Activated CD8-positive, alpha-beta T cell treated with anti-CD3 and anti-CD28 coated beads for 36 hours (primary cell): ENCODE measurements around the gene RPL41. TPM values are rescaled to one million over a fixed set of nuclear protein-coding genes. Genes with fewer than 3 reads are reported as not detected.

Source experiments
- ATAC-seq: fragments of 200-7000 bp; cut with Tn5 transposase; one replicate; pipeline ENCODE4 v1.10.0; 2021; ENCODE audit warnings: mild to moderate bottlenecking, moderate library complexity
- CTCF ChIA-PET: fragments of 350-600 bp; sonication (Branson Sonifier 250); formaldehyde crosslinking; loops from one replicate; lab custom pipeline; 2021; ENCODE audit warnings: antibody characterized with exemption; lab: Charles Lee
- POLR2A ChIA-PET: fragments of 350-600 bp; sonication (Branson Sonifier 250); formaldehyde crosslinking; loops from one replicate; lab custom pipeline; 2021; ENCODE audit warnings: antibody characterized with exemption; lab: Charles Lee
- DNase-seq: peaks from one replicate; pipeline ENCODE4 v3.0.0-alpha.2; 2020
- H3K27ac Mint-ChIP-seq: one replicate; pipeline ENCODE4 v1.8.0; 2021; ENCODE audit warnings: mild to moderate bottlenecking, mixed read lengths
- H3K27me3 Mint-ChIP-seq: one replicate; pipeline ENCODE4 v1.8.0; 2021; ENCODE audit warnings: mixed read lengths
- H3K36me3 Mint-ChIP-seq: one replicate; pipeline ENCODE4 v1.8.0; 2021; ENCODE audit warnings: low read depth, mixed read lengths
- H3K4me1 Mint-ChIP-seq: one replicate; pipeline ENCODE4 v1.8.0; 2021; ENCODE audit warnings: low read depth, mixed read lengths
- H3K4me3 Mint-ChIP-seq: one replicate; pipeline ENCODE4 v1.8.0; 2021; ENCODE audit warnings: mild to moderate bottlenecking, moderate library complexity, mixed read lengths
- H3K9me3 Mint-ChIP-seq: one replicate; pipeline ENCODE4 v1.8.0; 2021; ENCODE audit warnings: mixed read lengths
- intact Hi-C: fragments of 100-400 bp; cut with micrococcal nuclease; formaldehyde crosslinking; loops from one replicate; pipeline ENCODE4 v1.10.0; 2022
- total RNA-seq, 2 experiments: library from RNA; stranded (reverse); gene quantifications; one replicate each; pipeline ENCODE4 v1.2.3, GENCODE V29; 2021
- TF ChIP-seq, protein P1 (sequence below): fragments of 200-600 bp; IDR thresholded peaks from one replicate; pipeline ENCODE4 v1.8.0; 2022; ENCODE audit warnings: antibody characterized with exemption, mild to moderate bottlenecking

RPL41 gene
- total RNA-seq, 2 experiments from 2014 or later = 5,401 to 5,452 TPM

DNA sequence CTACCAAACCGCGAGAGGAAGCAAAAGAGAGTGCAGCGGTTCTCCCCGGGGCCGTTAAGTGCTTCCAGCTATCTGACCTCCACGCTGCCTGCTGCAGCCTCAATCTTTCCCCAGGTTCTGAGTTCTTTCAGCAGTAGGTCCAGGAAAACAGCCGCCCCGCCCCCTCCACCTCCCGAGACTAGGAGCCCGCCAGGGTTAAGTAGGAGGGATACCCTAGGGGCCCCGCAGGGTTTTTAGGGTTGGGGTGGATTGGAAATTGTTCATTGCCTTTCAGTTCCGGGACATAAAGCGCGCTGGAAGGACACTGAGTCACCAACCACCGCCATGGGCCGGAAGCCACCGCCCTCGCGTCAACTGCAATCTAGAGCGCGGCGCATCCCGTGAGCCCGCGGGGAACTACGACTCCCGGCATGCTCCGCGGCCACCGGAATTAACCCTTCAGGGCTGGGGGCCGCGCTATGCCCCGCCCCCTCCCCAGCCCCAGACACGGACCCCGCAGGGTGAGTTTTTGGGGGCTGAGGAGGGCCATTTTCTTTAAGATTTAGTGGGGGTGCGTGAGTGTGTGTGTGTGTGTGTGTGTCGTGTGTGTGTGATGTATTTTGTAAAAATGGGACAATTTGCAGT, 35.8 kb downstream of the RPL41 start, which contains the start of gene MYL6B:
TSS of gene MYL6B (plus strand) at position 456 of the 624 bp plus-strand sequence. CDS start 1,332 bp downstream, outside the sequence.
- Mint-ChIP-seq H3K36me3 (peaks cover 9% of the 10 kb centered on the region), H3K27me3 (no peaks in the 10 kb centered on the region), H3K27ac (peak within 1 kb of the TSS; percentile 100), H3K4me3 (peak within 1 kb of the TSS; percentile 92), H3K9me3 (no peaks in the 10 kb centered on the region), H3K4me1 (peaks cover 33% of the 10 kb centered on the region)
- TF ChIP-seq, protein P1, sequence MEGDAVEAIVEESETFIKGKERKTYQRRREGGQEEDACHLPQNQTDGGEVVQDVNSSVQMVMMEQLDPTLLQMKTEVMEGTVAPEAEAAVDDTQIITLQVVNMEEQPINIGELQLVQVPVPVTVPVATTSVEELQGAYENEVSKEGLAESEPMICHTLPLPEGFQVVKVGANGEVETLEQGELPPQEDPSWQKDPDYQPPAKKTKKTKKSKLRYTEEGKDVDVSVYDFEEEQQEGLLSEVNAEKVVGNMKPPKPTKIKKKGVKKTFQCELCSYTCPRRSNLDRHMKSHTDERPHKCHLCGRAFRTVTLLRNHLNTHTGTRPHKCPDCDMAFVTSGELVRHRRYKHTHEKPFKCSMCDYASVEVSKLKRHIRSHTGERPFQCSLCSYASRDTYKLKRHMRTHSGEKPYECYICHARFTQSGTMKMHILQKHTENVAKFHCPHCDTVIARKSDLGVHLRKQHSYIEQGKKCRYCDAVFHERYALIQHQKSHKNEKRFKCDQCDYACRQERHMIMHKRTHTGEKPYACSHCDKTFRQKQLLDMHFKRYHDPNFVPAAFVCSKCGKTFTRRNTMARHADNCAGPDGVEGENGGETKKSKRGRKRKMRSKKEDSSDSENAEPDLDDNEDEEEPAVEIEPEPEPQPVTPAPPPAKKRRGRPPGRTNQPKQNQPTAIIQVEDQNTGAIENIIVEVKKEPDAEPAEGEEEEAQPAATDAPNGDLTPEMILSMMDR = no peak
- intact Hi-C loops = loop anchor here (1.0 to 5.0 kb wide), 2 partner anchors 35 to 48 kb away; partner anchors contain the start of genes PA2G4, RPL41 and ZC3H10
- POLR2A ChIA-PET = interaction anchor here (0.6 to 2.0 kb wide), 16 partner anchors 9 to 157 kb away, joined by 3 to 20 read pairs (median 4); partner anchors contain the start of genes ESYT1, RPL41, SMARCC2 and ZC3H10
- DNase-seq (peak; percentile 98), ATAC-seq (peak; percentile 88)
- CTCF ChIA-PET = interaction anchor here (1.0 to 4.3 kb wide), 13 partner anchors 10 to 414 kb away, joined by 3 to 36 read pairs (median 5); partner anchors contain the start of genes ANKRD52, ESYT1, SMARCC2 and STAT2

- Mint-ChIP-seq H3K4me3 (peak overlapping the region; percentile 92), H3K27ac (peak overlapping the region; percentile 100), H3K9me3 (no peaks in the 10 kb centered on the region), H3K27me3 (no peaks in the 10 kb centered on the region), H3K4me1 (peaks cover 36% of the 10 kb centered on the region), H3K36me3 (peaks cover 12% of the 10 kb centered on the region)
- ATAC-seq (no peak), DNase-seq (no peak)
- CTCF ChIA-PET = interaction anchor here (3.1 kb wide), 1 partner anchor 37 kb away, joined by 14 read pairs; the partner anchor contains the start of gene SMARCC2
- TF ChIP-seq, protein P1 = no peak
- intact Hi-C loops = loop anchor here (1.0 to 5.0 kb wide), 2 partner anchors 36 to 49 kb away; partner anchors contain the start of genes PA2G4, RPL41 and ZC3H10
- POLR2A ChIA-PET = interaction anchor here (1.0 to 3.6 kb wide), 3 partner anchors 10 to 35 kb away, joined by 3 to 19 read pairs (median 12); partner anchors contain the start of genes RPL41 and ZC3H10
Observed at GRCh38 chr12:56152756-56153677, 36.6 kb downstream of the RPL41 start.

GRCh38 chr12:56153678-56154065, 37.2 kb downstream of the RPL41 start:
- Mint-ChIP-seq H3K27ac (no peak overlapping the region), H3K4me1 (peaks cover 36% of the 10 kb centered on the region), H3K27me3 (no peaks in the 10 kb centered on the region), H3K4me3 (peak overlapping the region; percentile 92), H3K36me3 (peaks cover 18% of the 10 kb centered on the region), H3K9me3 (no peaks in the 10 kb centered on the region)
- ChIA-PET POLR2A (interaction anchor here (0.9 to 3.6 kb wide), 4 partner anchors 9 to 36 kb away, joined by 3 to 19 read pairs (median 4); partner anchors contain the start of genes RPL41 and ZC3H10), CTCF (interaction anchor here (1.0 to 3.1 kb wide), 4 partner anchors 15 to 36 kb away, joined by 3 to 14 read pairs (median 6); partner anchors contain the start of genes SMARCC2 and ZC3H10)
- TF ChIP-seq, protein P1 = no peak
- DNase-seq (no peak), ATAC-seq (no peak)
- intact Hi-C loops = loop anchor here (5.0 kb wide), 1 partner anchor 36 kb away; the partner anchor contains the start of genes RPL41 and ZC3H10

GRCh38 chr12:56154246-56154771, 37.9 kb downstream of the RPL41 start:
- Mint-ChIP-seq H3K27me3 (no peaks in the 10 kb centered on the region), H3K27ac (no peak overlapping the region), H3K4me1 (peaks cover 36% of the 10 kb centered on the region), H3K36me3 (peaks cover 24% of the 10 kb centered on the region), H3K9me3 (no peaks in the 10 kb centered on the region), H3K4me3 (no peak overlapping the region)
- POLR2A ChIA-PET = interaction anchor here (0.9 to 3.6 kb wide), 7 partner anchors 9 to 50 kb away, joined by 3 to 19 read pairs (median 4); partner anchors contain the start of genes ESYT1, PA2G4, RPL41 and ZC3H10
- CTCF ChIA-PET = interaction anchor here (0.7 to 3.1 kb wide), 6 partner anchors 12 to 36 kb away, joined by 3 to 14 read pairs (median 6); partner anchors contain the start of genes SMARCC2 and ZC3H10
- DNase-seq (no peak), ATAC-seq (no peak)
- intact Hi-C loops = loop anchor here (5.0 kb wide), 1 partner anchor 37 kb away; the partner anchor contains the start of genes RPL41 and ZC3H10
- TF ChIP-seq, protein P1 = no peak
